ENCODE data around the gene TMEM63B. TPM values are rescaled to one million over a fixed set of nuclear protein-coding genes. Genes with fewer than 3 reads are reported as not detected.
A peak's percentile ranks its signal among the peaks of the same experiment; 100 is the strongest.

The TMEM63B gene
- polyA plus RNA-seq (2012; ENCODE audit: insufficient read length, low read depth), result 36.3 TPM

DNA sequence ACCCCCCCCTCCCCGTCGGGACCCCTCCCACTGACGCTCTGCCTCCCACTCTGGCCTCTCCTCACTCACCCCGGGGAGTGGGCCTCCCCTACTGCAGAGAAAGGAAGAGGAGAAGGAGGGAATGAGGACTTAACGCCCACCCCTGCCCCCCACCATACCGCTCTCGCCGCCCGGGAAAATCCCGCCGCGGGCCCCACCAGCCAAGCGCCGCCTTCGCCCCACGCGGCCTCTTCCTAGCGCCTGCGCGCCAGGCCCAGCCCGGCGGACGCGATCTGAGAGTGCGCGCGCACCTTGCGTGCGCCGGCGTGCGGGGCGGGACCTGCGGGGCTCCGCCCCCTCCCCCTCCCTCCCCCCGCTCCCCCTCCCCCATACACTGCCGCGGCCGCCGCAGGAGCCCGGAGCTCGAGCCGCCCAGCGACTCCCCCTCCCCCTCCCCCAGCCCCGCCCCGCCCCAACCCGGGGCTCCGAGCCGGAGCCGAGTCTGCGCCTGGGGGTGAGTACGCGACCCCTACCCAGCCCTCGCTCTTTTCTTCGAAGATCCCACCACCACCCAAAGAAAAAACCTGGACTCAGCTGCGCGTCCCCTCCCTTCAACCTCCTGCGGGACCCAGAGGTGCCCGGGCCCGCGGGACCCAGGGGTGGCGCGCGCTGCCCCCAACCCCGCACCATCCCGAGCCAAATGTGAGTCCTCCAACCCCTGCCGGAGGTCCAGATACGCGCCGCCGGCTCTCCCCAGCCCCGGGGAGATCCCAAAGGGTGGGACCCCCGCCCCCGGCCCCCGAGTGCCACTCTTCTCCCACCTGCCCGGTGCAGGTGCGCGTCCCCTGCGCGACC, at the start of gene TMEM63B, which contains the start of gene MRPL14:
TSS of gene TMEM63B (plus strand) at position 369 of the 834 bp plus-strand sequence. CDS start 7,031 bp downstream, outside the sequence.
TSS of gene MRPL14 (minus strand) at position 267 of the 834 bp plus-strand sequence. CDS start 10,841 bp downstream, outside the sequence.
- TF ChIP-seq FOXP2 (optimal IDR thresholded peaks at IDR 0.05; ENCODE audit: borderline replicate concordance, extremely low read depth, extremely low read length, insufficient read depth) (peak; percentile 65), POLR2AphosphoS5 (IDR thresholded peaks at IDR 0.05; ENCODE audit: low read depth, low read length) (peak; percentile 95), REST (IDR thresholded peaks at IDR 0.05; ENCODE audit: insufficient read depth in 1 of 2, low read depth in 2 of 2, low read length in 2 of 2) (peak in 1 of 2 experiments; percentile 23; a peak in 1 of 4 replicates), TAF1 (IDR thresholded peaks at IDR 0.05; ENCODE audit: borderline replicate concordance, insufficient read depth, low read length) (peak; percentile 48; the same call in 1 of the 2 replicates), SIN3A (IDR thresholded peaks at IDR 0.05; ENCODE audit: borderline replicate concordance, insufficient read depth, low read length) (no peak)

DNA sequence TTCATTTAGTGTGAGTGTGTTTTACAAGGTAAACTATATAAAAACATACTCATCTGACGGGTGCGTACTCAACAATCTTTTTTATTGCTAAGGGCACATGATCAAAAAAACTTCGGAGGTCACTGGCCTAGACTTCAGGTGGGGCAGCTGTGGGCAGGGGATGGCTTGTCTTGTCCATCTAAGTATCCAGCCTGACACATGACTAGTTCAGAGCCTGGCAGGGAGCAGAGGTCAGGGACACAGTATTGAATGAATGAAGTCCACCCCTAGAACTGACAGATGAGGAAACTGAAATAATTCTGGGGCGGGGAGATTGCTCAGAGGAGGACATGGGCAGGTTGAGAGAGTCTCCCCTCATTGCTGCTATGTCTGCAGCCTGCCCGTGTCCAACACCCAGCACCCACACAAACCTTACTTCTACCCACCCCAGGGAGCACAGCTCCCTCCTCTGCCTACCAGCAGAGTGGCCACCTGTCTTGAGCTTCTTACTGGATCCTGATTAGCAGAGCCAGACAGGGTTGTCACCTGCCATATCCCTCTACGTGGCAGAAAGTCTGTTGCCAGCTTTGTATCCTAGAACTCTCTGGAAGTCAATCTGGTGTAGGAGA, 49.0 kb upstream of the TMEM63B start:
- TF ChIP-seq TAF1 (IDR thresholded peaks at IDR 0.05; ENCODE audit: borderline replicate concordance, insufficient read depth, low read length) (no peak), REST (IDR thresholded peaks at IDR 0.05; ENCODE audit: insufficient read depth in 1 of 2, low read depth in 2 of 2, low read length in 2 of 2) (no peak), POLR2AphosphoS5 (IDR thresholded peaks at IDR 0.05; ENCODE audit: low read depth, low read length) (no peak), FOXP2 (optimal IDR thresholded peaks at IDR 0.05; ENCODE audit: borderline replicate concordance, extremely low read depth, extremely low read length, insufficient read depth) (no peak), SIN3A (IDR thresholded peaks at IDR 0.05; ENCODE audit: borderline replicate concordance, insufficient read depth, low read length) (no peak)

DNA sequence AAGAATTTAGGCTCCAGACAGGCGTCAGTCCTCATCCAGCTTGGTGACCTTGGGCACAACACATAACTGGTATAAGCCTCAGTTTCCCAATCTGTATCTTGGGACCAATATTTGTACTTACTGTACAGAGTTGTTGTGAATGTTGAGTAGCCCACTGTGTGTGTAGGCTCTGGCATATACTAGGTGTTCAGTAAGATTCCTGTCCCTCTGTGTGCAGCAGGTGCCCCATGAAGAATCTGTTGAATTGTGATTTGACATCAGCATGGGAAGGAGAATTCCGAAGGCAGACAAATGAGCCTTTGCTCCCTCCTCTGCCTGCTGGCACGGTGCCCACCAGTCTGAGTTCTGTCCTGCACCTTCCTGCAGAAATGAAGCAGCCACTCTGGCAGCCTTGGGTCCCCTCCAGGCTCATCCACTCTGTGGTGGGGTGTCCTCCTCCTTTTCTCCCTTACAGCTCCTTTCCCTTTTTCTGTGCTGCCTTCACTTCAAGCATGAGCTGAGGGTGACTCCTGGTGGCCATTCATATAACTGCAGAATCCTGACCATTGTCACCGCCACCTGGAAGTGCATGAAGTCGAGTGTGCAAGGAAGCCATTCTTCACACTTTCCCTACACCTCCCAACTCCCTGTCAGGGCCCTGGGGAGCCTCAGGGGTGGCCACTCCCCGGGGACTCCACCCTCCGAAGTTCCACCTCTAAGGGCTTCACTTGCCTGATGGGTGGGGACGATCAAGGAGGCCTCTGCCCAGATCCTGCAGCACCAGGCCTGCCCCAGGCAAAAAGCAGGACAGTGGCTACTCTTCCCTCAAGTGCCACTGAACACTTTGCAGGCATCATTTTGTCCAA, 48.3 kb upstream of the TMEM63B start:
- TF ChIP-seq FOXP2 (optimal IDR thresholded peaks at IDR 0.05; ENCODE audit: borderline replicate concordance, extremely low read depth, extremely low read length, insufficient read depth) (no peak), SIN3A (IDR thresholded peaks at IDR 0.05; ENCODE audit: borderline replicate concordance, insufficient read depth, low read length) (no peak), TAF1 (IDR thresholded peaks at IDR 0.05; ENCODE audit: borderline replicate concordance, insufficient read depth, low read length) (0 out of 2 replicates have a peak, but pooled peaks have one; percentile 29), POLR2AphosphoS5 (IDR thresholded peaks at IDR 0.05; ENCODE audit: low read depth, low read length) (no peak)

DNA sequence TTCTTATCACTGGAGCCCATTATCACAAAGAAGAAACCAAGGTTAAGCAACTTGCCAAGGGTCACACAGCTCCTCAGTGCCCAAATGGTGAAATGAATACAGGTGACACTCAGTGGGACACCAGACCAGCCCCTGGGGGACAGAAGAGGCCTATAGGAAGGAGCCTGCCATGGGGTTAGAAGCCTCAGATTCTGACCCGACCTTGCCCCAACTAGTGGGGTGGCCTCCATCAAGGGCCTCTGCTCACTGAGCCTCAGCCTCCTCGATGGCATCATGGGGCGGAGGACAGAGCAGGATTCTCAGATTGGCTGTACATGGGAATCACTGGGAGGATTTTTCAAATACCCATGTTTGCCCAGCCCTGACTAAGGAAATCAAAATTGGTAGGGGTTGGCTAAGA, 47.7 kb upstream of the TMEM63B start:
- TF ChIP-seq REST (IDR thresholded peaks at IDR 0.05; ENCODE audit: insufficient read depth in 1 of 2, low read depth in 2 of 2, low read length in 2 of 2), result no peak
- no peak for TF ChIP-seq SIN3A (IDR thresholded peaks at IDR 0.05; ENCODE audit: borderline replicate concordance, insufficient read depth, low read length)
- no peak for TF ChIP-seq POLR2AphosphoS5 (IDR thresholded peaks at IDR 0.05; ENCODE audit: low read depth, low read length)
- no peak for TF ChIP-seq FOXP2 (optimal IDR thresholded peaks at IDR 0.05; ENCODE audit: borderline replicate concordance, extremely low read depth, extremely low read length, insufficient read depth)
- no peak for TF ChIP-seq TAF1 (IDR thresholded peaks at IDR 0.05; ENCODE audit: borderline replicate concordance, insufficient read depth, low read length)
